ENCODE measurements around the gene SPDYE3. TPM values are rescaled to one million over a fixed set of nuclear protein-coding genes. Genes with fewer than 3 reads are reported as not detected.

Gene SPDYE3
- total RNA-seq (2022; extraction: Qiagen RNA extraction; ENCODE audit: low read depth): not detected in 5 replicates

GRCh38 chr7:100307402-100307801 is at the start of gene SPDYE3:
TSS of gene SPDYE3 (plus strand) at chr7:100307702. CDS start at chr7:100307886, 184 bp downstream.

GRCh38 chr7:100358027-100358856 is 50.7 kb downstream of the SPDYE3 start, which contains the start of gene PILRB:
TSS of gene PILRB (plus strand) at chr7:100358117. CDS start at chr7:100358303, 186 bp downstream.

Other genes starting within 250 kb of the SPDYE3 start
- gene ZNF3, start 226.0 kb upstream of the SPDYE3 start, total RNA-seq (2022; extraction: Qiagen RNA extraction; ENCODE audit: low read depth): 19.1 to 27.5 TPM (median 22.3 TPM) in 5 replicates
- gene COPS6, start 218.7 kb upstream of the SPDYE3 start, total RNA-seq (2022; extraction: Qiagen RNA extraction; ENCODE audit: low read depth): 169 to 186 TPM (median 179 TPM) in 5 replicates
- 236 to 264 TPM (median 254 TPM) in 5 replicates for gene MCM7, start 206.3 kb upstream of the SPDYE3 start, total RNA-seq (2022; extraction: Qiagen RNA extraction; ENCODE audit: low read depth)
- gene AP4M1, start 206.1 kb upstream of the SPDYE3 start, total RNA-seq (2022; extraction: Qiagen RNA extraction; ENCODE audit: low read depth): 13.8 to 17.6 TPM (median 15.3 TPM) in 5 replicates
- gene TAF6, start 188.3 kb upstream of the SPDYE3 start, total RNA-seq (2022; extraction: Qiagen RNA extraction; ENCODE audit: low read depth): 54.0 to 75.4 TPM (median 65.5 TPM) in 5 replicates
- 8.6 to 13.2 TPM (median 11.4 TPM) in 5 replicates for gene CNPY4, start 188.1 kb upstream of the SPDYE3 start, total RNA-seq (2022; extraction: Qiagen RNA extraction; ENCODE audit: low read depth)
- 2.3 to 3.1 TPM (median 2.7 TPM) in 5 replicates for gene MBLAC1, start 180.7 kb upstream of the SPDYE3 start, total RNA-seq (2022; extraction: Qiagen RNA extraction; ENCODE audit: low read depth)
- 163 to 183 TPM (median 169 TPM) in 5 replicates for gene LAMTOR4, start 158.8 kb upstream of the SPDYE3 start, total RNA-seq (2022; extraction: Qiagen RNA extraction; ENCODE audit: low read depth)
- gene TRAPPC14, start 149.0 kb upstream of the SPDYE3 start, total RNA-seq (2022; extraction: Qiagen RNA extraction; ENCODE audit: low read depth): 9.6 to 15.3 TPM (median 14.0 TPM) in 5 replicates
- gene GAL3ST4, start 139.1 kb upstream of the SPDYE3 start, total RNA-seq (2022; extraction: Qiagen RNA extraction; ENCODE audit: low read depth): 0.10 to 0.26 TPM (median 0.18 TPM) in 4 of 5 replicates, not detected in the other
- gene GPC2, start 130.3 kb upstream of the SPDYE3 start, total RNA-seq (2022; extraction: Qiagen RNA extraction; ENCODE audit: low read depth): 0.70 to 1.4 TPM (median 1.2 TPM) in 5 replicates
- 0.08 to 0.27 TPM (median 0.14 TPM) in 4 of 5 replicates, not detected in the other for gene STAG3, start 129.8 kb upstream of the SPDYE3 start, total RNA-seq (2022; extraction: Qiagen RNA extraction; ENCODE audit: low read depth)
- gene PVRIG, start 87.8 kb upstream of the SPDYE3 start, total RNA-seq (2022; extraction: Qiagen RNA extraction; ENCODE audit: low read depth): not detected in 5 replicates
- 20.2 to 38.1 TPM (median 31.9 TPM) in 5 replicates for gene PILRB, start 50.4 kb downstream of the SPDYE3 start, total RNA-seq (2022; extraction: Qiagen RNA extraction; ENCODE audit: low read depth)
- gene PILRA, start 65.8 kb downstream of the SPDYE3 start, total RNA-seq (2022; extraction: Qiagen RNA extraction; ENCODE audit: low read depth): 3.4 to 5.8 TPM (median 5.2 TPM) in 5 replicates
- gene ZCWPW1, start 121.0 kb downstream of the SPDYE3 start, total RNA-seq (2022; extraction: Qiagen RNA extraction; ENCODE audit: low read depth): 1.2 to 1.8 TPM (median 1.5 TPM) in 5 replicates
- gene MEPCE, start 122.1 kb downstream of the SPDYE3 start, total RNA-seq (2022; extraction: Qiagen RNA extraction; ENCODE audit: low read depth): 39.3 to 50.6 TPM (median 43.3 TPM) in 5 replicates
- 27.7 to 53.3 TPM (median 48.9 TPM) in 5 replicates for gene PPP1R35, start 128.8 kb downstream of the SPDYE3 start, total RNA-seq (2022; extraction: Qiagen RNA extraction; ENCODE audit: low read depth)
- 0.45 to 0.90 TPM (median 0.75 TPM) in 4 of 5 replicates, not detected in the other for gene SPACDR, start 156.6 kb downstream of the SPDYE3 start, total RNA-seq (2022; extraction: Qiagen RNA extraction; ENCODE audit: low read depth)
- gene TSC22D4, start 171.5 kb downstream of the SPDYE3 start, total RNA-seq (2022; extraction: Qiagen RNA extraction; ENCODE audit: low read depth): 27.0 to 38.4 TPM (median 33.2 TPM) in 5 replicates
- gene NYAP1, start 176.2 kb downstream of the SPDYE3 start, total RNA-seq (2022; extraction: Qiagen RNA extraction; ENCODE audit: low read depth): 0.52 to 1.1 TPM (median 0.85 TPM) in 5 replicates
- 8.5 to 16.0 TPM (median 12.5 TPM) in 5 replicates for gene AGFG2, start 231.5 kb downstream of the SPDYE3 start, total RNA-seq (2022; extraction: Qiagen RNA extraction; ENCODE audit: low read depth)